Measurements from ENCODE around the gene GATD1. TPM values are rescaled to one million over a fixed set of nuclear protein-coding genes. Genes with fewer than 3 reads are reported as not detected.

The GATD1 gene
- polyA plus RNA-seq, 1 donor from 2014 or later = 146 TPM

DNA sequence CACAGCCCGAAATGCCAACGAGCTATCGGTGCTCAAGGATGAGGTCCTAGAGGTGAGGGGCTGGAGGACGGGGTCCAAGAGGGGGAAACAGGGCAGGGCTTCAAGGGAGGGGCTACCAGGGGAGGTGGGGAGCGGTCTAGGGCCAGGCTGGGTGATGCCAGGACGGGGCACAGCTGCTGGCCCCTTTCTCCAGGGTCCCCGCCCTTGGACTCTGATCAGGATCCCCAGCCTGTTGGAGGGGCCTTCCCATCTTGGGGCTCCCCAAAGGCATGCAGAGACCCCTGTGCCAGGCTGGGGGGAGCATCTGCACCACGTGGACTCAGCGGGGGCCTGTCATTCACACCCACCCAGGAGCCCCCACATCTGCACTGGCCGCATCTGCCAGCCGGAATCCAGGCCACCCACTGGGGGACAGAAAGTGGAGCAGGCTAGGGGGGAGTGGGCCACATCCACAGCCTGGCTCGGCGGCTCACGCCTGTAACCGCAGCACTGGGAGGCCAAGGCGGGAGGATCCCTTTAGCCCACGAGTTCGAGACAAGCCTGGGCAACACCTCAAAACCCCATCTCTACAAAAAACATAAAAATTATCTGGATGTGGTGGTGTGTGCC lies 52.4 kb downstream of the GATD1 start:
- Histone ChIP-seq H3K79me2 (replicated peaks; ENCODE audit: insufficient read depth, low read length) (no peaks in the 10 kb centered on the region), H3K9me3 (ENCODE audit: low read length) (no peaks in the 10 kb centered on the region), H3K4me2 (ENCODE audit: low read length) (no peak overlapping the region), H3K9ac (ENCODE audit: low read length) (no peak overlapping the region), H3K36me3 (ENCODE audit: insufficient read depth, low read length) (no peaks in the 10 kb centered on the region), H4K20me1 (ENCODE audit: insufficient read depth) (no peaks in the 10 kb centered on the region), H3K4me3 (ENCODE audit: low read length) (no peak overlapping the region), H3K27ac (ENCODE audit: low read length) (no peak overlapping the region), H3K27me3 (ENCODE audit: insufficient read depth, low read depth, low read length) (peaks cover 54% of the 10 kb centered on the region), H3F3A (ENCODE audit: insufficient read depth, low read length, poor library complexity, severe bottlenecking) (no peaks in the 10 kb centered on the region), H3K9me2 (ENCODE audit: insufficient read depth, low read length) (no peaks in the 10 kb centered on the region), H2AFZ (ENCODE audit: low read depth, low read length) (no peak overlapping the region)
- TF ChIP-seq, protein P1, sequence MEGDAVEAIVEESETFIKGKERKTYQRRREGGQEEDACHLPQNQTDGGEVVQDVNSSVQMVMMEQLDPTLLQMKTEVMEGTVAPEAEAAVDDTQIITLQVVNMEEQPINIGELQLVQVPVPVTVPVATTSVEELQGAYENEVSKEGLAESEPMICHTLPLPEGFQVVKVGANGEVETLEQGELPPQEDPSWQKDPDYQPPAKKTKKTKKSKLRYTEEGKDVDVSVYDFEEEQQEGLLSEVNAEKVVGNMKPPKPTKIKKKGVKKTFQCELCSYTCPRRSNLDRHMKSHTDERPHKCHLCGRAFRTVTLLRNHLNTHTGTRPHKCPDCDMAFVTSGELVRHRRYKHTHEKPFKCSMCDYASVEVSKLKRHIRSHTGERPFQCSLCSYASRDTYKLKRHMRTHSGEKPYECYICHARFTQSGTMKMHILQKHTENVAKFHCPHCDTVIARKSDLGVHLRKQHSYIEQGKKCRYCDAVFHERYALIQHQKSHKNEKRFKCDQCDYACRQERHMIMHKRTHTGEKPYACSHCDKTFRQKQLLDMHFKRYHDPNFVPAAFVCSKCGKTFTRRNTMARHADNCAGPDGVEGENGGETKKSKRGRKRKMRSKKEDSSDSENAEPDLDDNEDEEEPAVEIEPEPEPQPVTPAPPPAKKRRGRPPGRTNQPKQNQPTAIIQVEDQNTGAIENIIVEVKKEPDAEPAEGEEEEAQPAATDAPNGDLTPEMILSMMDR (IDR thresholded peaks at IDR 0.05; ENCODE audit: poor library complexity, severe bottlenecking) = no peak
- TF ChIP-seq EZH2 (IDR thresholded peaks at IDR 0.05; ENCODE audit: borderline replicate concordance, insufficient read depth, low read length, poor library complexity, severe bottlenecking) (no peak), TAF1 (IDR thresholded peaks at IDR 0.05; ENCODE audit: low read depth) (no peak), SMC3 (conservative IDR thresholded peaks at IDR 0.05; ENCODE audit: poor library complexity) (no peak), POLR2AphosphoS5 (IDR thresholded peaks at IDR 0.05) (no peak), EP300 (conservative IDR thresholded peaks at IDR 0.05; ENCODE audit: poor library complexity, severe bottlenecking) (no peak), MXI1 (conservative IDR thresholded peaks at IDR 0.05; ENCODE audit: poor library complexity, severe bottlenecking) (no peak), RAD21 (conservative IDR thresholded peaks at IDR 0.05) (no peak)
- TF ChIP-seq, protein P2, sequence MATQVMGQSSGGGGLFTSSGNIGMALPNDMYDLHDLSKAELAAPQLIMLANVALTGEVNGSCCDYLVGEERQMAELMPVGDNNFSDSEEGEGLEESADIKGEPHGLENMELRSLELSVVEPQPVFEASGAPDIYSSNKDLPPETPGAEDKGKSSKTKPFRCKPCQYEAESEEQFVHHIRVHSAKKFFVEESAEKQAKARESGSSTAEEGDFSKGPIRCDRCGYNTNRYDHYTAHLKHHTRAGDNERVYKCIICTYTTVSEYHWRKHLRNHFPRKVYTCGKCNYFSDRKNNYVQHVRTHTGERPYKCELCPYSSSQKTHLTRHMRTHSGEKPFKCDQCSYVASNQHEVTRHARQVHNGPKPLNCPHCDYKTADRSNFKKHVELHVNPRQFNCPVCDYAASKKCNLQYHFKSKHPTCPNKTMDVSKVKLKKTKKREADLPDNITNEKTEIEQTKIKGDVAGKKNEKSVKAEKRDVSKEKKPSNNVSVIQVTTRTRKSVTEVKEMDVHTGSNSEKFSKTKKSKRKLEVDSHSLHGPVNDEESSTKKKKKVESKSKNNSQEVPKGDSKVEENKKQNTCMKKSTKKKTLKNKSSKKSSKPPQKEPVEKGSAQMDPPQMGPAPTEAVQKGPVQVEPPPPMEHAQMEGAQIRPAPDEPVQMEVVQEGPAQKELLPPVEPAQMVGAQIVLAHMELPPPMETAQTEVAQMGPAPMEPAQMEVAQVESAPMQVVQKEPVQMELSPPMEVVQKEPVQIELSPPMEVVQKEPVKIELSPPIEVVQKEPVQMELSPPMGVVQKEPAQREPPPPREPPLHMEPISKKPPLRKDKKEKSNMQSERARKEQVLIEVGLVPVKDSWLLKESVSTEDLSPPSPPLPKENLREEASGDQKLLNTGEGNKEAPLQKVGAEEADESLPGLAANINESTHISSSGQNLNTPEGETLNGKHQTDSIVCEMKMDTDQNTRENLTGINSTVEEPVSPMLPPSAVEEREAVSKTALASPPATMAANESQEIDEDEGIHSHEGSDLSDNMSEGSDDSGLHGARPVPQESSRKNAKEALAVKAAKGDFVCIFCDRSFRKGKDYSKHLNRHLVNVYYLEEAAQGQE (IDR thresholded peaks at IDR 0.05; ENCODE audit: borderline replicate concordance) = no peak

DNA sequence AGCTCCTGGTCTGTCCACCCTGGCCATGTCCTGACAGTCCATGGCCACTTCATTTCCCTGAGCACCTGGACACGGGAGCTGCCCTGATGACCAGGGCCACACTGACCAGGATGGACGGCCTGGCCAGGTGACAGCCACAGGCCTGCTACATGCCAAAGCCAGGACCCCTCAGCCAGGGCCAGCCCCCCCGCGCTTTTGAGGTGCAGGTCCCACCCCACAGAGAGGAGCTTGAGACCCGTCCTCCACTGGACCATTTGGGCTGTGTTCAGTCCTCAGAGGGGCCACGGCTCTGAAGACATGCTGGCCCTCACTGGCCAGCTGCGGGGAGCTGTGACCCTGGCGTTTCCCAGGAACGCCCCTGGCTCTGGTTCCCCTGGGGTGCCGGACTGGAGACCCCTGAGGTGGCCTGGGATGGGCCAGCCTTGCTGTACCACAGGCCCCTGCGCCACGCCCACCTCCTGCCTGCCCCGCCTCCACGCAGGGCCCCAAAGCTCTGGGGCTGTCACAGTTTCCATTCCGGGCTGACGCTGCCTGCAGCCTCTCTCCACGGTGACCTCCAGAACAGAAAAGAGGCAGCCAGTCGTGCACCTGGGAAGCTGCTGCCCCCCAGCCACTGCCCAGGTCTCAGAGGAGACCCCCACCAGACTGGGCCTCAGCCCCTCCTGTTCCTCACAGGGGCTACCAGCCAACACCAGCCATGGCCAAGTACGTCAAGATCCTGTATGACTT lies 53.1 kb downstream of the GATD1 start:
- Histone ChIP-seq H3K4me2 (ENCODE audit: low read length) (no peak overlapping the region), H3K9me2 (ENCODE audit: insufficient read depth, low read length) (no peaks in the 10 kb centered on the region), H3K36me3 (ENCODE audit: insufficient read depth, low read length) (no peaks in the 10 kb centered on the region), H3K4me3 (ENCODE audit: low read length) (no peak overlapping the region), H3F3A (ENCODE audit: insufficient read depth, low read length, poor library complexity, severe bottlenecking) (no peaks in the 10 kb centered on the region), H3K27me3 (ENCODE audit: insufficient read depth, low read depth, low read length) (peaks cover 55% of the 10 kb centered on the region), H4K20me1 (ENCODE audit: insufficient read depth) (no peaks in the 10 kb centered on the region), H3K9me3 (ENCODE audit: low read length) (no peaks in the 10 kb centered on the region), H3K9ac (ENCODE audit: low read length) (no peak overlapping the region), H3K27ac (ENCODE audit: low read length) (no peak overlapping the region), H2AFZ (ENCODE audit: low read depth, low read length) (no peak overlapping the region), H3K79me2 (replicated peaks; ENCODE audit: insufficient read depth, low read length) (no peaks in the 10 kb centered on the region)
- TF ChIP-seq, protein P1 (IDR thresholded peaks at IDR 0.05; ENCODE audit: poor library complexity, severe bottlenecking) = no peak
- TF ChIP-seq POLR2AphosphoS5 (IDR thresholded peaks at IDR 0.05) (no peak), EZH2 (IDR thresholded peaks at IDR 0.05; ENCODE audit: borderline replicate concordance, insufficient read depth, low read length, poor library complexity, severe bottlenecking) (no peak), EP300 (conservative IDR thresholded peaks at IDR 0.05; ENCODE audit: poor library complexity, severe bottlenecking) (no peak), MXI1 (conservative IDR thresholded peaks at IDR 0.05; ENCODE audit: poor library complexity, severe bottlenecking) (no peak), SMC3 (conservative IDR thresholded peaks at IDR 0.05; ENCODE audit: poor library complexity) (no peak)
- TF ChIP-seq, protein P2 (IDR thresholded peaks at IDR 0.05; ENCODE audit: borderline replicate concordance) = no peak

All from neural cell (in vitro differentiated cells).